Esophagus muscularis mucosa (tissue), 3 donors: ENCODE data around the gene PPT1.

Source experiments
- CTCF ChIP-seq, 3 experiments: fragments of 200-600 bp in 2 of 3; fragments of 450-650 bp in 1 of 3; sonication (generic) in 2 of 3; IDR thresholded peaks; one replicate each; pipeline ENCODE4 v1.5.1; 2017 to 2019; ENCODE audit warnings: antibody characterized with exemption in 3 of 3, mild to moderate bottlenecking in 2 of 3, moderate library complexity in 1 of 3
- EP300 ChIP-seq: sonication (generic); formaldehyde crosslinking; IDR thresholded peaks from one replicate; pipeline ENCODE4 v1.6.1; 2017; ENCODE audit warnings: antibody characterized with exemption

DNA sequence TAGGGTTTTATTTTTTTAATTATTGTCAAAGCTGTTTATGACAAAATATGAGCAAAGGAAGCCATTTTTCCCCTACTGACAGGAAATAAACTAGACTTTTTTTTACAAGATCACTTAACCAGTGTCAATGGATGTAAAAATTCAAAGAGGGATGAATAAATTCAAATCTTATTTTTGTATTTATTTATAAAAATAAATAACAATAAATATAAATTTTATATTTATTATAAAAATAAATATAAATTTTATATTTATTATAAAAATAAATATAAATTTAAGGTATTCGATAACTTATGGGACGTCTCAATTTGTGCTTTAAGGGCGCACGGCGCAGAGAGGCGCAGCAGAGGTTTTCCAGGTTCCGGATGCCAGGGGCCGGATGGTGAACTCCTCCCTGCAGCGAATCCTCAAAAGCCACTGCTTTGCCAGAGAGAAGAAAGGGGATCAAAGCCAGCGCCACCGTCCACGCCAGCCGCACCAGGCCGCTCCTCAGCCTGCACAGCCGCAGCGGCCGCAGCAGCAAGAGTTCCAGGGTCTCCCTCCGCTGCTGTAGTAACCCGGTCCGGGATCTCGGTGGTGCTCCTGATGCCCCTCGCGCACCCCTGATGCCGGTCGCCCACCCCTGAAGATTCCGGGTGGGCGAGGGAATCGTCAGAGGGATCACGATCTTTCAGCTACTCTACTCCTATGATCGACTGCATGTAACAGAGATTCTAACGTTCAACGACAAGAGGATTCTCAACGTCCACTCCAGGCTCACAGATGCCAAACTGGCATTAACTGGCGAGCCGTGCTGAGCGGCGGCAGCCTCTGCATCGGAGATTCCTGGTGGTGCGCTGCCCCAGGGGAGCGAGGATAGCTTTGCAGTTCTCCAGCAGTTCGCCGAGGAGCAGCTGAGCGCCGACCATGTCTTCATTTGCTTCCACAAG lies 35.6 kb upstream of the PPT1 start:
- TF ChIP-seq CTCF (IDR thresholded peaks at IDR 0.05) (no peak), EP300 (no peak)
